ENCODE measurements around the gene NLRP5.

The NLRP5 gene

GRCh38 chr19:55958356-55958755 lies 28.2 kb upstream of the NLRP5 start:
- Histone ChIP-seq H3K27ac (ENCODE audit: extremely low read depth, low read depth, low read length) (no peak overlapping the region), H3K4me1 (ENCODE audit: control insufficient read depth, insufficient read depth, low read length) (no peaks in the 10 kb centered on the region), H3K4me3 (ENCODE audit: low read depth, low read length) (no peak overlapping the region), H3K36me3 (ENCODE audit: control insufficient read depth in 2 of 2, insufficient read depth in 1 of 2, low read length in 2 of 2) (no peaks in the 10 kb centered on the region), H3K9me3 (ENCODE audit: control insufficient read depth, insufficient read depth, low read depth, low read length) (no peaks in the 10 kb centered on the region)
- no peak for TF ChIP-seq BCL11B (tag by site-specific recombination; IDR thresholded peaks at IDR 0.05; ENCODE audit: low read depth)
- ChIA-PET POLR2A (no interaction called here), CTCF (no interaction called here)

GRCh38 chr19:55959996-55960675 lies 26.4 kb upstream of the NLRP5 start:
- POLR2A ChIA-PET, result no interaction called here

GRCh38 chr19:55962186-55962585 lies 24.4 kb upstream of the NLRP5 start:
- Histone ChIP-seq H3K9me3 (ENCODE audit: control insufficient read depth, insufficient read depth, low read depth, low read length) (no peaks in the 10 kb centered on the region), H3K4me3 (ENCODE audit: low read depth, low read length) (no peak overlapping the region), H3K4me1 (ENCODE audit: control insufficient read depth, insufficient read depth, low read length) (no peaks in the 10 kb centered on the region), H3K27ac (ENCODE audit: extremely low read depth, low read depth, low read length) (no peak overlapping the region), H3K36me3 (ENCODE audit: control insufficient read depth in 2 of 2, insufficient read depth in 1 of 2, low read length in 2 of 2) (no peaks in the 10 kb centered on the region)
- ChIA-PET CTCF (interaction anchor here (0.6 to 0.7 kb wide), 2 partner anchors 308 to 397 kb away, joined by 3 read pairs; no protein-coding TSS in a partner anchor), POLR2A (no interaction called here)
- TF ChIP-seq PATZ1 (tag by site-specific recombination; IDR thresholded peaks at IDR 0.05) (no peak), ZNF658 (tag by site-specific recombination; IDR thresholded peaks at IDR 0.05) (no peak), ZNF549 (tag by site-specific recombination; IDR thresholded peaks at IDR 0.05) (no peak), ZFP41 (tag by site-specific recombination; IDR thresholded peaks at IDR 0.05; ENCODE audit: borderline replicate concordance) (no peak), ZNF121 (tag by site-specific recombination; IDR thresholded peaks at IDR 0.05) (no peak), ZNF26 (tag by site-specific recombination; IDR thresholded peaks at IDR 0.05) (no peak), ZNF350 (tag by site-specific recombination; IDR thresholded peaks at IDR 0.05) (no peak), ZNF707 (tag by site-specific recombination; IDR thresholded peaks at IDR 0.05) (no peak), MZF1 (tag by site-specific recombination; IDR thresholded peaks at IDR 0.05; ENCODE audit: borderline replicate concordance) (no peak), ZNF510 (tag by site-specific recombination; IDR thresholded peaks at IDR 0.05; ENCODE audit: insufficient replicate concordance) (no peak), ZNF311 (tag by site-specific recombination; IDR thresholded peaks at IDR 0.05; ENCODE audit: borderline replicate concordance) (no peak), ZNF148 (tag by site-specific recombination; IDR thresholded peaks at IDR 0.05; ENCODE audit: borderline replicate concordance) (no peak), OVOL3 (tag by site-specific recombination; IDR thresholded peaks at IDR 0.05) (no peak), ZNF354C (tag by site-specific recombination; IDR thresholded peaks at IDR 0.05; ENCODE audit: borderline replicate concordance, low read depth) (no peak), ZNF621 (tag by site-specific recombination; IDR thresholded peaks at IDR 0.05) (no peak), ZNF175 (tag by site-specific recombination; IDR thresholded peaks at IDR 0.05) (no peak), PRDM1 (tag by site-specific recombination; IDR thresholded peaks at IDR 0.05) (no peak), ELK4 (IDR thresholded peaks at IDR 0.05; ENCODE audit: borderline replicate concordance, low read depth, low read length) (no peak), ZNF426 (tag by site-specific recombination; IDR thresholded peaks at IDR 0.05) (no peak), ZFP69B (tag by site-specific recombination; IDR thresholded peaks at IDR 0.05) (no peak)

More at GRCh38 chr19:55959996-55960675, 26.4 kb upstream of the NLRP5 start:
- TF ChIP-seq ZNF544 (tag by site-specific recombination; IDR thresholded peaks at IDR 0.05) (no peak), YY2 (tag by site-specific recombination; IDR thresholded peaks at IDR 0.05) (no peak), ZNF660 (tag by site-specific recombination; IDR thresholded peaks at IDR 0.05) (no peak)
- CTCF ChIA-PET, result no interaction called here
- Histone ChIP-seq H3K36me3 (ENCODE audit: control insufficient read depth in 2 of 2, insufficient read depth in 1 of 2, low read length in 2 of 2) (no peaks in the 10 kb centered on the region), H3K27ac (ENCODE audit: extremely low read depth, low read depth, low read length) (no peak overlapping the region), H3K9me3 (ENCODE audit: control insufficient read depth, insufficient read depth, low read depth, low read length) (no peaks in the 10 kb centered on the region), H3K4me1 (ENCODE audit: control insufficient read depth, insufficient read depth, low read length) (no peaks in the 10 kb centered on the region), H3K4me3 (ENCODE audit: low read depth, low read length) (no peak overlapping the region)
